GM20000 (cell line): ENCODE results near the gene SELENOO.
"Not testable (repeated sequence)": the region's sequence is repeated elsewhere in the genome, so short reads cannot be mapped to it uniquely, and the experiment has no call there.

Experiments used
- DNase-seq: peaks from one replicate; pipeline ENCODE4 v3.0.0; 2012; ENCODE audit warnings: low spot score
- CTCF ChIP-seq: IDR thresholded peaks from 2 replicates; pipeline ENCODE4 v1.5.1; 2012; ENCODE audit warnings: mild to moderate bottlenecking, control low read depth; ENCODE audit errors: extremely low read depth, missing control alignments

Gene SELENOO

GRCh38 chr22:50161508-50162390, 39.1 kb upstream of the SELENOO start:
- no peak for TF ChIP-seq CTCF
- DNase-seq, result no peak

GRCh38 chr22:50162391-50162956, 38.3 kb upstream of the SELENOO start:
- no peak for TF ChIP-seq CTCF
- DNase-seq, result no peak

GRCh38 chr22:50165436-50166123, 35.2 kb upstream of the SELENOO start:
- DNase-seq, result no peak
- no peak for TF ChIP-seq CTCF

GRCh38 chr22:50167689-50168489, 32.9 kb upstream of the SELENOO start:
- no peak for TF ChIP-seq CTCF
- no peak for DNase-seq

GRCh38 chr22:50168490-50169180, 32.2 kb upstream of the SELENOO start:
- DNase-seq, result not testable (repeated sequence)

- no peak for DNase-seq
- no peak for TF ChIP-seq CTCF
Observed at GRCh38 chr22:50169181-50169759, 31.5 kb upstream of the SELENOO start.
